H4 (cell line): ENCODE data around the gene POLR1D. TPM values are rescaled to one million over a fixed set of nuclear protein-coding genes. Genes with fewer than 3 reads are reported as not detected.

Experiments used
- DNase-seq: peaks from one replicate; pipeline ENCODE4 v3.0.0-alpha.2; 2015; ENCODE audit warnings: low spot score
- total RNA-seq: library from RNA; depleted of rRNA; stranded (reverse); fragments of >200 nt; shearing (Covaris generic); gene quantifications from 2 replicates; pipeline ENCODE4 v1.2.3, GENCODE V29; 2014

The POLR1D gene
- total RNA-seq, 1 experiment from 2014 or later: 125 TPM

DNA sequence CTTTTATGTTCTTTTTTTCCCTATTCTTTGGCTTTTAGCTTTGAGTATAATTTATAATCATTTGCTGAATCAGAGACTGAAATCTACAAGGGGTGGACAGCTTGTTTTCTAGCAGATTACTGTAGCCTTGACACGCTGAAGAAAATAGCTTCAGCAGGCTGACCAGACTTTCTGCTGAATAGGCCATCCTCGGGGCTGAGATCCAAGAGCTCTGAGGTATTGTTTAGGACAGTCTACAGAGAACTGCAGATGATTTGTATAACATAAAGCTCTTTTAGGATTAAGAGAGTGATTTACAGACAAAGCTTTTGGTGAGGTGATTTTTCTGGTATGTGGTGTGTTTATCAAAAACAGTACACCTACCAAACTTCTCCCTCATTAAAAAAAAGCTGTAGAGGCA lies 16.8 kb downstream of the POLR1D start:
- DNase-seq: no peak

DNA sequence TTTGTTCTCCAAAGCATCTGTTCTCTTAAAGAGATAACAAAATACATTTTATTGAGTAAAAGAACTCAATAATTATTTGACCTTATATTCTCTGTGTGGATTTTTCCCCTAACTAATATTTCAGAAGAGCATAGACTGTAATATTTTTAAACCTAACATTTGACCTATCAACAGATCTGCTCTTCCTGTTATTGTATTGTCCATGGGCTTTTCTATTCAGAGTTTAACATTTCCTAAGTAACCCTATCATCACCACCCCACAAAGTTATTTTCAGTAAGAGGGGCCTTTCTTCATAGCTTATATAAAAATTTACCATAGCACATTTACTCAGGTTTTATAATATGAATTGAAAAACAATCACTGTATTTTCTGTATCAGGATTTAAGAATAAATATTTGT lies 17.5 kb downstream of the POLR1D start:
- DNase-seq: no peak

DNA sequence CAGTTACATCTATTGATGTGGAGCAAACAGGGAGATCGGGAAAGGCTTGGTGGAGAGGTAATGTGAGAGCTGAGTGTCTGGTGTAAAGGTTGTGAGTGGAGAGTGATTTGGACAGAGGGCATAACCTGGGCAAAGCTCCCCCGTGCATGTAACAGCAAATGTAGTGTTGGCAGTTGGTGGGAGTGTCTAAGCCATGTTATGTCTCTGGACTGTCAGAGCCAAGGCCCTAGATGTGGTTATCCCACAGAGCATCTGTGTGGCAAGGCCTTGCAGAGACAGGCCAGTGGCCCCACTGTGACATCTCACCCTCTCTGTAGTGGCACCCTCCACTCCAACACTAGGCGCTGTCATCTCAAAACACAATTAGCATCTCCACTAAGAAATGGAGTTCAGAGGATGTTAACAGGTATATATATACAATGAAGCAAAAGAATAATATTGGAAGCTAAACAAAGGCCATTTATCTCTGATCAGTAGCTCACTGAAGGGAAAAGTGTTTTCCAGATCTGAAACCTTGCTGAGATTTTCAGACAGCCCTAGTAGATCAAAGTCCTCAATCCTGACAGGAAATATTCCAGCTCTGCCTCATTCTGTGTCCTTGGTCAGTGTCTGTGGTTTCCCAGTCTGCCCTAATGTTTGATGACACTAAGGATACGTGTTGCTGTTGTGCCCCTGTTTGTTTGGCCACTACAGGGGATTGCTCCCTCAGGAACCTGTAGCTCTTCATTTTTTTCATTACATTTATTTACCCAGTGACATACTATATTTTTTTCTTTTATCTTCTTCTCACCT lies 20.2 kb downstream of the POLR1D start:
- DNase-seq: no peak

DNA sequence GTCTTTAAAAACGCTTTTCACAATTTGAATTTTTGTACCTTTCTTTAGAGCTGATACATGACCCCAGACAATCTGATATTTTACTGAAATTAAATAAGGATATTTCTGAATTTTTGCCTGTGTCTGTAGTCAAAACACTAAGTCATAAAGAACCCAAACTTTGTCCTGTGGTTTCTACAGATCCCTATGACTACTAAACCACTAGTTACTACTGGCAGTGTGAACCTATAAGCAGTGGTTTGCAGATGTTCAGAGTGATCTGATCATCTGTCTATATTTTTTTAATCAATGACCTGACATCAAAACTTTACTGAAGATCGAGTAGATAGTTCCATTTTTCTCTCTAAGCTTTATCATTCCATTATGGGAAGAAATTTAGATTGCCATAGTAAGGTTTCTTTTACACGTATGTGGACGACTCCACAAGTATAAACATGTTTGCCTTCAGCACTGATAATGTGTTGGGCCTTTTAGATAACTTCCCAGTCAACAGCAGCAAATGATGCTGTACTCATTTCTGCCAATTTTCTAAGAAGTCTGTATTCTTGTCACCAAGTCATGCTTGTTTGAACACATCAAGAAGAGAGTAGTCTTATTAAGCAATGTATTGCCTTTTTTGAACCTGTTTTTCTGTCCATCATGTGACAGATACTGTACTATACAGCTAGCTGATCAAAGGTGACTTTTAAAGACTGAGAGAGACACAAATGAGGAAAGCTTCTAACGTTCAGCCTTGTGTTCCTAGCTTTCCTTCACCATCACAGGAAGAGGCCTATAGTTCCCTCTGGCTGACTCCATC lies 21.8 kb downstream of the POLR1D start:
- no peak for DNase-seq

DNA sequence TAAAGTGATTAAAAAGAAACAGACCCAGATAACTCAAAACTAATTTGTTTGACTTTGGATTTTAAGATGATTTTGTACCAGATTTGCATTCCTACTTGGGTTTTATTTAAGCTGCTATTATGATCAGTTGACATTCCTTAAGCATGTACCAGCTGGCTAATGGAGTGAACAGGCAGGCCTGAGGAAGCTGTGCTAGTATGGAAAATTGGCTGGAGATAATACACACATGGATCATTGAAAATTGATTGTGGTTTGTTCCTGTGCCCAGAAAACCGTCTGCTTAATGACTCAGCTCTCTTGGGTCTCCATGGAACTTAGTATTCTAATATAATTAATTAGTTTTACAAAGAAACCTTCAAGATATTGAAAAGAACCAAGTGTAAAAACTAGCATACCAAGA lies 22.6 kb downstream of the POLR1D start:
- DNase-seq: no peak

DNA sequence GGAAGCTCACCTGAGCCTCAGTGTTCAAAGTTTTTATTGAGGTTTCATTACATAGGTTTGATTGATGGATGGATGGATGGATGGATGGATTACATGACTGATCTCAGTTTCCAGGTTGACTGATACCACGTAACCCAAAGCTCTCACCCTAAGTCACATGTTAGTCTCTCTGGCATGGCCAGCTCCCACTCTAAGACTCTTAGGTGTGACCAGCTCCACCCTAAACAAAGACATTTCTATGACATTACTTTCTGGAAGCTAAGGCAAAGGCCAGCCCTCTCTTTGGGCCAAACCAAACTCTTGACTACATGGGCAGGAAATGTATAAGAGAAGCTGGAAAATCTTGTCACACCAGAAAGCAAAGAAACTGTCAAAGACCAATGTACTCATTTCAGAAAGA lies 28.6 kb downstream of the POLR1D start:
- DNase-seq: no peak

DNA sequence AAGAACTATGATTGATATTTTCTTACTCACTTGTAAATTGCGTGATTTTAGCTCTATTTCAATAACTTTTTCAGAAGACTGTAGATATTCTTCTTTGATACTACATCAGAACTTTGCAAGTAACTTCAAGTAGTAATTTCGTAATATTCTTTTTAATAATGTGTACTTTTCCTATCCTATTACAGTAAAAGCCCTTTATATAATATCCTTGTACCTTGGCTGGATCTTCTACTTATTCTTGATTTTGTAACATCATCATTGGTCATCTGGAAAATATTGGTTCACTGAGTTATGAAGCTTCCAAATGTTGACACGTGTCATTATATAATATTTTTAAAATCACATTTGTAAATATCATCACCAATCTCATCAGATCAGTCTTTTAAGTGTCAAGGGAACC lies 32.4 kb downstream of the POLR1D start:
- no peak for DNase-seq

DNA sequence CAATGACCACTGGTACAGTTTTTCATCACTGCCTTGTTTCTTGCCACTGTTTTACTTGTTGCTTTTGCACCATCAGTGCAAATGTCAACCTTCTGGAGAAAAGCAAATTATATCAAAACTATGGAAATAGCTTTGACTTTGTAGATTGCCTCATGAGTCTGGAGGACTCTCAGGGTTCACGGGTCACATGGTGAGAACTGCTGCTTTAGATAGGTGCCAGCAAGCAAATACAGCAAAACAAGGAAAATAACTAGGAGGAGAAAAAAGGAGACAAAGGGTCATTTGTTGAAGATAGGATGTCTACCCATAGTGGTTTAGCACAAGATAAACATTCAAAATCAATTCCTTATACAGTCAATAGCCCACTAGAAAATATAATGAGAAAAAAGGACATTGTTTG lies 33.1 kb downstream of the POLR1D start:
- no peak for DNase-seq

DNA sequence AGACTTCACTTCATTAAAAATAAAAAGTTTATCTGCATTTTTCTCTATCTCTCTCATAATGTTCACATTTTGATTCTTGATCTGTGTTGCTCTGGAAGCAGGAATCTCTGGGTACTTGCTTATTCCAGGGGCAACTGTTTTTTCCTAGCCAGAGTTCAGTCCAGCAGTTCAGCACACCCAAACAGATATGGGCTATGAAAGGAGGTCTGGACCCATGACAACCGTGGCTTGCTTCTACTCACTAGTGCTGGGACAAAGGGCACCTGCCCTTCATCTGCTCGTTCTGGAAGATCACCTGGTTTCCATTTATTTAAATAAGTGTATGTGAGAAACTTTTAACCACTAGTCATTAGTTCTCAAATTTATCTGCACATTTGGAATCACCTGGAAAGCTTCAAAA lies 36.0 kb downstream of the POLR1D start:
- DNase-seq: no peak

DNA sequence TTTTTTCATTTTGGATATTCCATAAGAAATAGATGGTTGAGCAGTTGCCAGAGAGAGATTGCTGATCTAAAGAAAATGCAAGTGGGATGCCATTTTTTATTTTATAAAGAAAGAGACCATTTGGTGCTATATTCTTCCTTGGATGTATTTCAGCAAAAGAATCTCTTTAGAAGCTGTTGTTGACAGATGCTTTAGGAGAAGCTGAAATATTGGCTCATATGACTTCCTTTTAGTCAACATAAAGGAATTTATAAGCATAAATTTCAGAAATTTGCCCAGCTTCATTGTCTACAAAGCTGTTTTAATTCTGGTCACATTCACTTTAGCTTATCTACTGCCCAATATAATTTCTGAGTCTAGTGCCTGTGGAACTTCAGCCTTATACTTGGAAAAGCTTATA lies 36.9 kb downstream of the POLR1D start:
- no peak for DNase-seq

DNA sequence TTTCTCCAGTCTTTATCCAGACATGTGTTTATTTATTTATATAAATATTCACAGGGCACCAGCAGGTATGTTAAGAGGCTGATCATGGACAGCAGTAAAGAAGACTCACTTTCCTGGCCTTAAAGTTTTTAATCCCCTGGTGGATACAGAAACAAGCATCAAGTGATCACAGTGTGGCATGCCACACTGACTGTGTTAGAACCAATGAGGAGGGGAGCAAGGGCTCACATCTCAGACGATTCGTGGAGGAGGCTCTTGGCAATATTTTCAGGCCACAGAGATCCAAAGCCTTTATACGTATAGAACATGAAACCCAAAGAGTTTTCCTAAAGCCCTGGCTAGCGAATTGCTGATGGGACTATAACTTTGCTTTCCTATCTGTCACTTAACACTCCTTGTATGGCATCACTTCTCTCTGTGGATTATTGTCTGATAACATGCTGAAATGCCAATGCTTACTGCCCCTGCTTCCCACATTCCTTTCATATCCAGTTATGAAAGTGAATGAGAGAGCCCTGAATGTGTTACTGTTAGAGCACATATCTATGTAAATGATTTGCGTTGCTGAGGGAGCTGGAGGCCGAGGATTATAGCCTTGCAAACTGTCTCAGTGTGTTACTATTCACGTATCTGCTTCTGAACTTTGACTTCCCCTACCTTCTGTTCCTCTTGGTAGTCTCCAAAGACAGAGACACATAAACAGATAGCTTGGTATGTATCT lies 37.6 kb downstream of the POLR1D start:
- no peak for DNase-seq

DNA sequence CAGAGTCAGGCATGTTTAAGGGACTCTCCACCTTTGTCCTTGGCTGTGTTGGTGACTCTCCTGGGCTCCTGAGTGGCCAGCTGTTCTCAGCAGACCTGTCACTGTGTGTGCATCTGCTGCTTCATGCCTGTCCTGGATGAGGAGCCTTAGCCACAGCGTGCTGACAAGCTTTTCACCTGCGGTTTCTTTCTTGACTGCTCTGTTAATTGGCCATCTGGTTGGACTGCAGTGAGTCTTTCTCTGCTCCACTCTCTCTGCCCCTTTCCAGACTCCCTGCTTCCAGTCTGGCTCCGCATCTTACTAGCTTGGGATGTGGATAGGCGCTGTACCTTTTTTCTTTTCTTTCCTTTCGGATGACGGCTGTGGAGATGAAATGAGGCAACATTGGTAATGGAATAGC lies 38.8 kb downstream of the POLR1D start:
- no peak for DNase-seq

DNA sequence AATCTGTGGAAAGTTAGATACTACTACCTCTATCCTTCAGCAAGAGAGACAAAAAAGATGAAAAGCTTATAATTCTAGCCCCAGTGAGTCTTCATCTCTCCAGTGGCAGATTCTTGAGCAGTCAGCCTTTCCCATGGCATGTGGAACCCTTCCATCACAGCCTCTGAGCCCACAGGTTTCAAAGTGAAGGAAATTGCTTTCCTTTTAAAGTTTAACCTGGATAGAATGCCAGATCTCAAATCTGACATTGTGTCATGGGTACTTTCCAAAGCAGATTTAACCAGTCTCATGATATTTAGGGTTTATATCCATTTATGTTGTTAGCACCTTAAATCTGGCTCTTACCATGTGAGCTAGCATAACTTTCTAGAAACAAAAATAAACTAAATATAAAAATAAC lies 39.3 kb downstream of the POLR1D start:
- no peak for DNase-seq

DNA sequence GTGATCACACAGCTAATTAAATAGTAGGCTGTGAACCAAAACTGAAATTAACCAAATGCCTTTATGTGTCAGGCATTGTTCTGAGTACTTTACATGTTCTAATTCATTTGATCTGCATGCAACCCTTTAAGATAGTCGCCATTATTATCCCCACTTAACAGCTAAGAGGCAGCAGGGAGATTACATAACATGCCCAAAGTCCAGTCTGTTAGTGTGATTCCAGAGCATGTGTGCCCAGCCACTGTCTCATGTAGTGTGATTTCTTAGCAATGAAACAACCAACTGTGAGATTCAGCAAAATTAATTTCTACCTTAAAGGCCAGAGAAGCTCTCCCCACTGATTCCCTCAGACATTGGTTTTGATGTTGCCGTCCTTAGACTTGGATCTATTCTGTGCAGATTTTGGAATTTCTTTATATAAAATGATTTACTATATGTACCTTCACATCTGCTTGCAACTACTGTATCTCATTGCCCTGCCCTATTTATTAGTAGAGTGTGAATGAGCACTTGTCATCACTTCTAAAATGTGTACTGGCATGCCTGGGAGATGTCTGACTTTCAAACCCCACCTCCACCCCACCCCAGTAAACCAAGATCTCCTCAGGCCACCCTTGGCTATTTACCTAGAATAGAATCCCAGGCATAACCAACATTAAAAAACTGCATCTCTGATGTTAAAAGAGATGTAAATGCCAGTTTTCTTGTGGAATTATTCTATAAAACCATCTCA lies 41.2 kb downstream of the POLR1D start:
- no peak for DNase-seq

DNA sequence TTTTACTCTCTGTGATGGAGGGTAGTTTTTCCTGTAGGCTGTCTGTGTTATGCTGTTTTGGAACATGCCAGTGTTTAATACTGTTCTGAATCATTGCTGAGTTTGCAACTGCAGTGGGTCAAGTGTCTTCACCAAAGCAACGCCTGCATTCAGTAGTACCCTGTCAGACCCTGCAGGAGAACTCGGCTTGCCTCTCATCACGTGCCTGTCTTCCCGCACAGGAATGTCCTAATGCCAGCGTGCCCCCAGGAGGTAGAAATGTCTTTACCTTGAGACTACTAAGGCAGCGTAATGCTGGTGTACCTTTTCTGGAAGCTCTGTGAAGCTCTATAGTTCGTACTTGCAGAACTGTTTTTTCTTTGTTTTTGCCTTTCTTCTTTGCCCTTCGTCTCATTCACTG lies 42.3 kb downstream of the POLR1D start:
- DNase-seq: no peak

DNA sequence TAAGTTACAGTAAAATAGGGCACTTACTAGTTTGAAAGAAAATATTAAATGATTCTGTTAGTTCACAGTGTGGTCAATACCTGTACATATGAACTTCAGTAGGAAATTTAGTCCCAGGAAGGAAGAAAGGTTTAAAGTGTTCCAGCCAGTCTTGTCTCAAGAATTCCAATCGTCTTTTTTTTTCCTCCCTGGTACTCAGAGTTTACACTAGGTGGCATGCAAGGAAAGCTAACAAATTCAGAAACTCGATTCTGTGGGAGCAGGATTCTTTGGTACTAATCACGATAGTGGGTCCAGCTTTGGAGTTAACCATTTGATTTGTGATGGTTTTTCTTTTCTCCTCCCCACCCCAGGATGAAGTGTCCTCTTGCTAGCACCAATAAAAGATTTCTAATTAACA lies 43.6 kb downstream of the POLR1D start:
- DNase-seq: no peak

DNA sequence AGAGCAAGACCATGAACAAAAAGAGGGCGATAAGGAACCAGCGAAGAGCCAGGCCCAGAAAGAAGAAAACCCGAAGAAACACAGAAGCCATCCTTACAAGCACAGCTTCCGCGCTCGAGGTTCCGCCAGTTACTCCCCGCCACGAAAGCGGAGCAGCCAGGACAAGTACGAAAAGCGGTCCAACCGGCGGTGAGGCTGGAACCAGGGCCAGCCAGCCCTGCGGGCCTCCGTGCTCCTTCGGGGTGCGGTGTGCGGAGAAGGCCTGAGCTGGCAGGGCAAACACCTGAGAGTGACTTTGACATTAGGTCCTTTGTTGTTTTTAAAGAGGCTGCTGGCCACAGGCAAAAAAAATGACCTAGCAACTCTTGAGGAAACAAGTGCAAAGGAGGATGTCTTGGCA lies 44.1 kb downstream of the POLR1D start:
- DNase-seq: no peak

DNA sequence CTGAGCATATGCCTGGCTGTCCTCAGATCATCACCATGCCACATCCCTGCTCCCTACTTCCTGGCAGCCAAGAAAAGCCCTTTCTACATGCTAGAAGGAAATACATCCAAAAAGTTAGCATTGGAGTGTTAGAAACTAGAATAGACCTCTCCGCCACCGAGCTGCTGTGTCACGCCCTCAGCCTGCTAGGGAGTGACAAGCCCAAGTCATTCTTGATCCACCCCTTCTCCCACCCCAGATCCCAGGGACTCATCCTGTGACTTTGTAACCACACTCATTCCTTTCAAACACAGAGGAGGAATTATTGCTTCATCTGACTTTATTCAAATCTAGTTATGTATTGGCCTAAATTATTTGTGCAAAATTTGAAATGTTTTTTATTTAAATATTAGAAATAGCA lies 45.3 kb downstream of the POLR1D start:
- DNase-seq: no peak

DNA sequence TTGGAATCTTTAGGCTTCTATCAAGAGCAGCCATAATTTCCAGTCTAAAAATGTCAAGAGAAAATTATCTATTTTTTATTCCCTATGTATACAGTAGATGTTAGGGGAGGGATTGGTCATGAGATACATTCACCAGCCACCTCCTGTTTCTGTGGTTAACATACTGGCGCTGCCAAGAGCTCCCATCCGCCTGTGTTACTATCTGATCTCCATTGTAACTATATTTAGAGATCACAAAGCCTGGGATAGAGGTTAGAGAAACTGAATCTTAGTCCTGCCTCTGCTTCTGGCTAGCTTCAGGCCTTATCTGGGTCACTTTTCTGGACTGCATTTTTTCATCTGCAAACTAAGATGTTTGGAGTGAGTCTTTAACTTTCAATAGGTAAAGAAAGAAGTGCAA lies 46.3 kb downstream of the POLR1D start:
- no peak for DNase-seq

DNA sequence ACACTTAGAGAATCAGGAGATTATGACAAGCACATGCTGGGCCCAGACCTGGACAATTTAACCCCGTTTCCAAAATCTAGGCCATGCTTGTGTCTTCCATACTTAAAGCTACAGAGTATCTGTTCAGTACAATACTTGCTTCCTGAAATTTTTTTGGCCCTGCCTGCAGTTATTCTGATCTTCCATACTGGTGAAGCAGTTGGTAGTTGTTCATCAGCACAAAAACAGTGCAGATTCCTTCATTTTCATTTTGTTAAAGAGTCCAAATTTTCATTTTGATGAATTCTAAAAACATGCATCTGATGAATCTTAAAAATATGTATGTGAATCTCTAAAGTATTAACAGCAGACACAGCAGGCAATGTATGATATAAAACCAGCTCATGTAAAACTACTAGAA lies 49.2 kb downstream of the POLR1D start:
- no peak for DNase-seq

DNA sequence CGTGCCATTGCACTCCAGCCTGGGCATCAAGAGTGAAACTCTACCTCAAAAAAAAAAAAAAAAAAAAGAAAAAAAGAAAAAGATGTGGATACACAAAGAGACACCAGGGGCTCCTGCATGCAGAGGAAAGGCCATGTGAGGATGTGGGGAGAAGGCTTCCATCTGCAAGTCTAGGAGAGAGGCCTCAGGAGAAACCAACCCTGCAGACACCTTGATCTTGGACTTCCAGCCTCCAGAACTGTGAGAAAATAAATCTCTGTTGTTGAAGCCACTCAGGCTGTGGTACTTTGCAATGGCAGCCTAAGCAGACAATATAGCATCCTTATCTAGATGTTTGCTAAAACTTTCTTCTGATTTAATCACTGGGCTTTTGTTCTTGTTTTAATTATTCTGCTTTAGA lies 50.3 kb downstream of the POLR1D start:
- DNase-seq: no peak
